ENCODE measurements around the gene CAPN13.

The CAPN13 gene

GRCh38 chr2:30807249-30807648 is at the start of gene CAPN13:
Gene CAPN13 (minus strand): TSS chr2:30807446. CDS start chr2:30787325, 20,121 bp downstream.
- no peak for DNase-seq

GRCh38 chr2:30847841-30848240 is 40.6 kb upstream of the CAPN13 start:
- DNase-seq, result no peak

- no peak for DNase-seq
Observed at GRCh38 chr2:30847329-30847728, 40.1 kb upstream of the CAPN13 start.

- DNase-seq, result no peak
Observed at GRCh38 chr2:30828586-30828985, 21.3 kb upstream of the CAPN13 start.

- DNase-seq, result no peak
Observed at GRCh38 chr2:30826916-30827315, 19.7 kb upstream of the CAPN13 start.

GRCh38 chr2:30826481-30826880 is 19.2 kb upstream of the CAPN13 start:
- DNase-seq, result no peak

- DNase-seq, result no peak
Observed at GRCh38 chr2:30823452-30823851, 16.2 kb upstream of the CAPN13 start.

- DNase-seq, result no peak
Observed at GRCh38 chr2:30821960-30822359, 14.7 kb upstream of the CAPN13 start.

- DNase-seq, result no peak
Observed at GRCh38 chr2:30820381-30821055, 13.3 kb upstream of the CAPN13 start.

- DNase-seq, result no peak
Observed at GRCh38 chr2:30809938-30810337, 2.7 kb upstream of the CAPN13 start.

- no peak for DNase-seq
Observed at GRCh38 chr2:30808695-30809094, 1.4 kb upstream of the CAPN13 start.

- no peak for DNase-seq
Observed at GRCh38 chr2:30803281-30803680, 4.0 kb downstream of the CAPN13 start.

- DNase-seq, result no peak
Observed at GRCh38 chr2:30802611-30803010, 4.6 kb downstream of the CAPN13 start.

GRCh38 chr2:30801821-30802455 is 5.3 kb downstream of the CAPN13 start:
- DNase-seq, result no peak

GRCh38 chr2:30800159-30800558 is 7.1 kb downstream of the CAPN13 start:
- no peak for DNase-seq

GRCh38 chr2:30799366-30799765 is 7.9 kb downstream of the CAPN13 start:
- DNase-seq, result no peak

GRCh38 chr2:30798536-30798991 is 8.7 kb downstream of the CAPN13 start:
- no peak for DNase-seq

GRCh38 chr2:30797381-30798015 is 9.7 kb downstream of the CAPN13 start:
- DNase-seq, result no peak

GRCh38 chr2:30796699-30797098 is 10.5 kb downstream of the CAPN13 start:
- no peak for DNase-seq

GRCh38 chr2:30792521-30792920 is 14.7 kb downstream of the CAPN13 start:
- no peak for DNase-seq

- DNase-seq, result no peak
Observed at GRCh38 chr2:30790879-30791278, 16.4 kb downstream of the CAPN13 start.

GRCh38 chr2:30789670-30790210 is 17.5 kb downstream of the CAPN13 start:
- no peak for DNase-seq

GRCh38 chr2:30786923-30787685 is 20.1 kb downstream of the CAPN13 start:
- no peak for DNase-seq

All from stimulated activated CD4-positive, alpha-beta T cell treated with anti-CD3 and anti-CD28 coated beads, Interleukin-4, amount 100 ng/mL, for 24 hours (primary cell).